Suprapubic skin (tissue), 4 donors: ENCODE data around the gene CISH. TPM values are rescaled to one million over a fixed set of nuclear protein-coding genes. Genes with fewer than 3 reads are reported as not detected.

ENCODE experiments used
- DNase-seq, 2 donors: peaks; one replicate each; pipeline ENCODE4 v3.0.0-alpha.2; 2019; ENCODE audit warnings: low spot score in 2 of 2
- H3K27ac ChIP-seq: fragments of 200-600 bp; sonication (generic); one replicate; pipeline ENCODE4 v1.5.1; 2019
- H3K27me3 ChIP-seq: fragments of 200-600 bp; sonication (generic); one replicate; pipeline ENCODE4 v1.5.1; 2019
- H3K36me3 ChIP-seq: fragments of 200-600 bp; sonication (generic); one replicate; pipeline ENCODE4 v1.5.1; 2019
- H3K4me1 ChIP-seq: fragments of 200-600 bp; sonication (generic); one replicate; pipeline ENCODE4 v1.5.1; 2019
- H3K4me3 ChIP-seq: fragments of 200-600 bp; sonication (generic); one replicate; pipeline ENCODE4 v1.5.1; 2019; ENCODE audit warnings: mild to moderate bottlenecking
- H3K9me3 ChIP-seq: fragments of 200-600 bp; sonication (generic); one replicate; pipeline ENCODE4 v1.5.1; 2019
- CTCF ChIP-seq, 2 donors: fragments of 200-600 bp in 1 of 2; fragments of 450-650 bp in 1 of 2; sonication (generic) in 1 of 2; IDR thresholded peaks; one replicate each; pipeline ENCODE4 v1.5.1; 2016 to 2019; ENCODE audit warnings: antibody characterized with exemption in 2 of 2, mild to moderate bottlenecking in 1 of 2, moderate library complexity in 1 of 2
- EP300 ChIP-seq: sonication (generic); formaldehyde crosslinking; IDR thresholded peaks from one replicate; pipeline ENCODE4 v1.6.1; 2017; ENCODE audit warnings: antibody characterized with exemption
- POLR2A ChIP-seq, 2 donors: fragments of 450-650 bp; IDR thresholded peaks; one replicate each; pipeline ENCODE4 v1.6.1; 2017; ENCODE audit warnings: antibody characterized with exemption in 2 of 2, mild to moderate bottlenecking in 2 of 2, moderate library complexity in 2 of 2
- POLR2AphosphoS5 ChIP-seq, 3 donors: sonication (generic); formaldehyde crosslinking; IDR thresholded peaks; one replicate each; pipeline ENCODE4 v1.6.1; 2017; ENCODE audit warnings: antibody characterized with exemption in 3 of 3
- whole genome bisulfite sequencing: methylation state at CpG from one replicate; pipeline ENCODE4 v1.1.5; 2018; 5-methylcytosine and 5-hydroxymethylcytosine counted together
- total RNA-seq, 4 donors: library from RNA; depleted of rRNA; stranded (reverse); fragments of >200 nt; gene quantifications; one replicate each; pipeline ENCODE4 v1.1.0, GENCODE V29; 2016

The CISH gene
- total RNA-seq, 4 donors from 2014 or later: 12.8 to 20.5 (median 14.7) TPM

- Histone ChIP-seq H3K36me3 (no peaks in the 10 kb centered on the region), H3K27ac (no peak overlapping the region), H3K4me3 (no peak overlapping the region), H3K4me1 (no peaks in the 10 kb centered on the region), H3K9me3 (no peaks in the 10 kb centered on the region), H3K27me3 (no peaks in the 10 kb centered on the region)
- no peak for TF ChIP-seq POLR2AphosphoS5 (IDR thresholded peaks at IDR 0.05)
- TF ChIP-seq EP300: no peak
- TF ChIP-seq POLR2A (IDR thresholded peaks at IDR 0.05): no peak
- no peak for TF ChIP-seq CTCF (IDR thresholded peaks at IDR 0.05)
- DNase-seq: peak; percentile 19 to 56
- WGBS: 93% methylated on average over 5 of the region's 5 CpGs
These were observed 45.8 kb upstream of the CISH start for GRCh38 chr3:50657407-50657806.

GRCh38 chr3:50656417-50657195, 45.0 kb upstream of the CISH start:
- Histone ChIP-seq H3K4me3 (no peak overlapping the region), H3K27me3 (no peaks in the 10 kb centered on the region), H3K4me1 (no peaks in the 10 kb centered on the region), H3K27ac (no peak overlapping the region), H3K36me3 (no peaks in the 10 kb centered on the region), H3K9me3 (no peaks in the 10 kb centered on the region)
- TF ChIP-seq EP300 (no peak), CTCF (IDR thresholded peaks at IDR 0.05) (no peak), POLR2AphosphoS5 (IDR thresholded peaks at IDR 0.05) (no peak), POLR2A (IDR thresholded peaks at IDR 0.05) (no peak)
- peak in 1 of 2 donors; percentile 29 for DNase-seq
- 49% methylated on average over 8 of the region's 8 CpGs for WGBS

- TF ChIP-seq CTCF (IDR thresholded peaks at IDR 0.05) (no peak), POLR2A (IDR thresholded peaks at IDR 0.05) (no peak), POLR2AphosphoS5 (IDR thresholded peaks at IDR 0.05) (no peak), EP300 (no peak)
- H3K27me3 ChIP-seq: no peaks in the 10 kb centered on the region
- no peaks in the 10 kb centered on the region for H3K4me1 ChIP-seq
- DNase-seq: no peak
- H3K27ac ChIP-seq: no peak overlapping the region
- no peaks in the 10 kb centered on the region for H3K9me3 ChIP-seq
- WGBS: 78% methylated on average over 2 of the region's 3 CpGs
- no peaks in the 10 kb centered on the region for H3K36me3 ChIP-seq
- H3K4me3 ChIP-seq: no peak overlapping the region
These were observed 43.6 kb upstream of the CISH start for GRCh38 chr3:50655009-50655830.

DNA sequence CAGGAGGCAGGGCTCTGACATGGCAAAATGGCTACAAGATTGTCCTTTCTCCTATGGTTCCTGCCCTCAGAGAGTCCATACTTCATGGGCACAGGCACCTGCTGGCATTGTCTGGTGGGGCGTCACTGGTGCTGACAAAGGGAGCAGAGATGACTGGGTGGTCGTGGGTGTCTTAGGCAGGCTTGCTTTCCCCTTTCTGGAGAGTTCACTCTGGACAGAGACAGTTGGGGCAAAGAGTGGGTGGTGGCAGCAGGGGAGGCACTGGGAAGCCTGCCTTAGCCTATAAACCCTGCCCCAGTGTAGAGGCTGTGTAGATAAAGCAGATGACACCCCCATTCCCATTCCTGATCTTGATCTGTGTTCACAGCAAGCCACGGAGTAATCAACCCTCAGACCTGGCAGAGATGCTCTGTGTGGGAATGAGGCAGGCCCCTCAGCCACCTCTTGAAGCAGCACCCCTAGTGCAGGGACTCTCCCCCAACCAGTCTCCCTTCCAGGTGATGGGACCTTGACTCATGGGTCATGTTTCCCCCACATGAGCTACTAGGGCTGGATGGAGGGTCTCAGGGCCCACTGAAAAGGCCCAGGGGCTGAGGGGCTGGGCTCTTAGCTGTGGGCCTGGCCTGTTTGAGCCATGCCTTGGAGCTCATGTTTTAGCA, 42.5 kb upstream of the CISH start:
- no peak for TF ChIP-seq EP300
- TF ChIP-seq POLR2A (IDR thresholded peaks at IDR 0.05): no peak
- TF ChIP-seq CTCF (IDR thresholded peaks at IDR 0.05): no peak
- TF ChIP-seq POLR2AphosphoS5 (IDR thresholded peaks at IDR 0.05): no peak
- Histone ChIP-seq H3K27me3 (no peaks in the 10 kb centered on the region), H3K4me1 (no peaks in the 10 kb centered on the region), H3K27ac (no peak overlapping the region), H3K9me3 (no peaks in the 10 kb centered on the region), H3K4me3 (no peak overlapping the region), H3K36me3 (peaks cover 2% of the 10 kb centered on the region)
- no peak for DNase-seq
- WGBS: 51% methylated on average over 3 of the region's 3 CpGs
